Measurements from ENCODE around the gene FGG. TPM values are rescaled to one million over a fixed set of nuclear protein-coding genes. Genes with fewer than 3 reads are reported as not detected.

The FGG gene
- total and polyA plus RNA-seq, 2 experiments from 2014 or later: 1,415 to 1,531 TPM

DNA sequence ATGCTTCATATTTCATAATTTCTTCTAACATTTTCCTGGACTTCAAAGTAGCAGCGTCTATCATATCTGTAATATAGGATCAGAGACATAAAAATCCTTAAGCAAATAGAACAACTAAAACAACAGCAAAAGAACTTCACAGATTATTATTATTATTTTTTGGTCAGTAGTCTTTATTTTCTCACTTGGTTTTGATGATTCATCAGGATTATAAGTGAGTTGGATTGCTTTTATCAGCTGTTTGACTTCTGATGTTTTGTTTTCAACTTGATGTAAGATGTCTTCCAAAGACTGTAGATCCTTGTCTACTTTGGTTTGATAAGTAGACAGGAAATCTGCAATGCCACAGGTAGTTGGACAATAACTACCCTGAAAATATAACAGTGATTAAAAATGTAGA, 623 bp downstream of the FGG start:
- peak overlapping the region; percentile 14 for H3K27ac ChIP-seq
- no peaks in the 10 kb centered on the region for H4K20me1 ChIP-seq (ENCODE audit: insufficient read depth, poor library complexity, severe bottlenecking)
- peaks cover 12% of the 10 kb centered on the region for H3K4me1 ChIP-seq (ENCODE audit: insufficient read depth)
- H3K36me3 ChIP-seq (replicated peaks; ENCODE audit: insufficient read depth, low read depth): no peaks in the 10 kb centered on the region
- H3K9me3 ChIP-seq (ENCODE audit: low read depth): no peaks in the 10 kb centered on the region
- no peak for DNase-seq (ENCODE audit: low spot score)
- no peak overlapping the region for H2AFZ ChIP-seq
- H3K4me2 ChIP-seq: peak overlapping the region; percentile 63
- H3K4me3 ChIP-seq: peak overlapping the region; percentile 9
- no peaks in the 10 kb centered on the region for H3K27me3 ChIP-seq
- TF ChIP-seq EZH2 (IDR thresholded peaks at IDR 0.05; ENCODE audit: borderline replicate concordance) (no peak), EZH2phosphoT487 (IDR thresholded peaks at IDR 0.05; ENCODE audit: low read depth, severe bottlenecking, unreplicated experiment) (no peak)
- TF ChIP-seq, protein P1, sequence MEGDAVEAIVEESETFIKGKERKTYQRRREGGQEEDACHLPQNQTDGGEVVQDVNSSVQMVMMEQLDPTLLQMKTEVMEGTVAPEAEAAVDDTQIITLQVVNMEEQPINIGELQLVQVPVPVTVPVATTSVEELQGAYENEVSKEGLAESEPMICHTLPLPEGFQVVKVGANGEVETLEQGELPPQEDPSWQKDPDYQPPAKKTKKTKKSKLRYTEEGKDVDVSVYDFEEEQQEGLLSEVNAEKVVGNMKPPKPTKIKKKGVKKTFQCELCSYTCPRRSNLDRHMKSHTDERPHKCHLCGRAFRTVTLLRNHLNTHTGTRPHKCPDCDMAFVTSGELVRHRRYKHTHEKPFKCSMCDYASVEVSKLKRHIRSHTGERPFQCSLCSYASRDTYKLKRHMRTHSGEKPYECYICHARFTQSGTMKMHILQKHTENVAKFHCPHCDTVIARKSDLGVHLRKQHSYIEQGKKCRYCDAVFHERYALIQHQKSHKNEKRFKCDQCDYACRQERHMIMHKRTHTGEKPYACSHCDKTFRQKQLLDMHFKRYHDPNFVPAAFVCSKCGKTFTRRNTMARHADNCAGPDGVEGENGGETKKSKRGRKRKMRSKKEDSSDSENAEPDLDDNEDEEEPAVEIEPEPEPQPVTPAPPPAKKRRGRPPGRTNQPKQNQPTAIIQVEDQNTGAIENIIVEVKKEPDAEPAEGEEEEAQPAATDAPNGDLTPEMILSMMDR (IDR thresholded peaks at IDR 0.05; ENCODE audit: poor library complexity): no peak
- H3K9me2 ChIP-seq (replicated peaks; ENCODE audit: insufficient read depth): no peaks in the 10 kb centered on the region
- H3K79me2 ChIP-seq: peaks cover 32% of the 10 kb centered on the region
- WGBS (ENCODE audit: low lambda C conversion rate, missing lambda C conversion rate): 73% methylated on average over 1 of the region's 1 CpG

DNA sequence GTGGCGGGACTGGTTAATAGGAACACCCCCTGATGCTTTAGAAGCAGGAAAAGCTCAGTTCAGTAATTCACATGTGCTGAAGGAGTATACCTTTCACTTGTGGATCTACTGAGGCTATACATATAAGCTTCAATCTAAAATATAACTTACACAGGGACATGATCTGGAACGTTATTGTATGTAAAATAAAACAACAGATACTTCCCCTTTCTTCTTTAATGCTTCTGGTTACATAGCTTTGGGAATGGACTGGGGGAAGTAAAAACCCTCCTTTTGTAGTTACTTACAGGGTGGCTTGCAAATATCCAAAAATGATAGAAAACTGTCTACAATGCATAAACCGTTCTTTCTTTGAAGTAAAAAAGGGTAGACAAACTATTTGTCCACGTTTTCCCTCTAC, 1.9 kb downstream of the FGG start:
- WGBS (ENCODE audit: low lambda C conversion rate, missing lambda C conversion rate): 58% methylated on average over 4 of the region's 4 CpGs
- no peaks in the 10 kb centered on the region for H3K36me3 ChIP-seq (replicated peaks; ENCODE audit: insufficient read depth, low read depth)
- no peak for DNase-seq (ENCODE audit: low spot score)
- H3K9me3 ChIP-seq (ENCODE audit: low read depth): no peaks in the 10 kb centered on the region
- H3K27ac ChIP-seq: no peak overlapping the region
- peak overlapping the region; percentile 63 for H3K4me2 ChIP-seq
- H3K4me1 ChIP-seq (ENCODE audit: insufficient read depth): peaks cover 4% of the 10 kb centered on the region
- no peak for TF ChIP-seq EZH2 (IDR thresholded peaks at IDR 0.05; ENCODE audit: borderline replicate concordance)
- TF ChIP-seq EZH2phosphoT487 (IDR thresholded peaks at IDR 0.05; ENCODE audit: low read depth, severe bottlenecking, unreplicated experiment): no peak
- TF ChIP-seq, protein P1 (IDR thresholded peaks at IDR 0.05; ENCODE audit: poor library complexity): no peak
- peaks cover 32% of the 10 kb centered on the region for H3K79me2 ChIP-seq
- H3K27me3 ChIP-seq: no peaks in the 10 kb centered on the region
- H4K20me1 ChIP-seq (ENCODE audit: insufficient read depth, poor library complexity, severe bottlenecking): no peaks in the 10 kb centered on the region
- H3K9me2 ChIP-seq (replicated peaks; ENCODE audit: insufficient read depth): no peaks in the 10 kb centered on the region
- no peak overlapping the region for H2AFZ ChIP-seq
- peak overlapping the region; percentile 9 for H3K4me3 ChIP-seq

DNA sequence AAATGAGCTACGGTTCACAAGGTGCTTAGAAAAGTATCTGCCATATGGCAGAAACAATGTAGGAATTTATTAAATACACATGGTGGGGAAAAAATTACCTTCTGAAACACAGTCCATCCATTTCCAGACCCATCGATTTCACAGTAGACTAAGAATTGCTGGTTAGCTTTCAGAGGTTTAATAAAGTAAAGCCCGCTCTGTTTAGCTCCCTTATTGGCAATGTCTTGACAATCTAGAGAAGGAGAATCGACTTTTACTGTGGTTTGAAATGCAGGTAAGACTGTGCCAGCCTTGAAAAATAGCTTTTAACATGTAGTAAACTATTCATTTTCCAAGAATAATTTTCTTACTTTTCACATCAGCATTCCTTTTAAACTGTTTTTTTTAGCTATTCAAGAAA, 2.9 kb downstream of the FGG start:
- TF ChIP-seq EZH2phosphoT487 (IDR thresholded peaks at IDR 0.05; ENCODE audit: low read depth, severe bottlenecking, unreplicated experiment) (no peak), EZH2 (IDR thresholded peaks at IDR 0.05; ENCODE audit: borderline replicate concordance) (no peak)
- TF ChIP-seq, protein P1 (IDR thresholded peaks at IDR 0.05; ENCODE audit: poor library complexity): no peak
- no peak for DNase-seq (ENCODE audit: low spot score)
- H3K4me3 ChIP-seq: peak overlapping the region; percentile 9
- 76% methylated on average over 4 of the region's 4 CpGs for WGBS (ENCODE audit: low lambda C conversion rate, missing lambda C conversion rate)
- H3K27me3 ChIP-seq: no peaks in the 10 kb centered on the region
- no peak overlapping the region for H3K27ac ChIP-seq
- no peaks in the 10 kb centered on the region for H4K20me1 ChIP-seq (ENCODE audit: insufficient read depth, poor library complexity, severe bottlenecking)
- H3K9me2 ChIP-seq (replicated peaks; ENCODE audit: insufficient read depth): no peaks in the 10 kb centered on the region
- H3K4me1 ChIP-seq (ENCODE audit: insufficient read depth): peaks cover 4% of the 10 kb centered on the region
- H3K36me3 ChIP-seq (replicated peaks; ENCODE audit: insufficient read depth, low read depth): no peaks in the 10 kb centered on the region
- no peak overlapping the region for H2AFZ ChIP-seq
- no peaks in the 10 kb centered on the region for H3K9me3 ChIP-seq (ENCODE audit: low read depth)
- peak overlapping the region; percentile 63 for H3K4me2 ChIP-seq
- peaks cover 32% of the 10 kb centered on the region for H3K79me2 ChIP-seq
